ENCODE data around the gene C1orf87. TPM values are rescaled to one million over a fixed set of nuclear protein-coding genes. Genes with fewer than 3 reads are reported as not detected.
A peak's percentile ranks its signal among the peaks of the same experiment; 100 is the strongest.

Gene C1orf87
- total RNA-seq, 1 donor from 2014 or later, result not detected

GRCh38 chr1:60008500-60008899 is 65.1 kb downstream of the C1orf87 start:
- intact Hi-C loops (cut with DNase I), result no loop called here
- ATAC-seq, result no peak

GRCh38 chr1:60000625-60001024 is 72.9 kb downstream of the C1orf87 start:
- intact Hi-C loops (cut with DNase I), result no loop called here
- ATAC-seq (no peak), DNase-seq (ENCODE audit: missing footprints) (no peak)

More at GRCh38 chr1:60008500-60008899, 65.1 kb downstream of the C1orf87 start:
- no peak for DNase-seq (ENCODE audit: missing footprints)

GRCh38 chr1:59999746-60000145 is 73.8 kb downstream of the C1orf87 start:
- DNase-seq (ENCODE audit: missing footprints), result no peak
- ATAC-seq, result no peak
- intact Hi-C loops (cut with DNase I), result no loop called here

- no peak for DNase-seq (ENCODE audit: missing footprints)
- intact Hi-C loops (cut with DNase I), result no loop called here
- ATAC-seq, result no peak
These were observed 74.6 kb downstream of the C1orf87 start for GRCh38 chr1:59999006-59999405.

- no peak for DNase-seq (ENCODE audit: missing footprints)
- ATAC-seq, result no peak
- intact Hi-C loops (cut with DNase I), result no loop called here
These were observed 76.0 kb downstream of the C1orf87 start for GRCh38 chr1:59997479-59998115.

- ATAC-seq (peak; percentile 83), DNase-seq (ENCODE audit: missing footprints) (no peak)
- intact Hi-C loops (cut with DNase I), result no loop called here
These were observed 79.0 kb downstream of the C1orf87 start for GRCh38 chr1:59994302-59995198.

- intact Hi-C loops (cut with DNase I), result no loop called here
- no peak for DNase-seq (ENCODE audit: missing footprints)
These were observed 81.3 kb downstream of the C1orf87 start for GRCh38 chr1:59992040-59992820.

GRCh38 chr1:59990470-59990869 is 83.1 kb downstream of the C1orf87 start:
- ATAC-seq (no peak), DNase-seq (ENCODE audit: missing footprints) (no peak)
- intact Hi-C loops (cut with DNase I), result no loop called here

More at GRCh38 chr1:59992040-59992820, 81.3 kb downstream of the C1orf87 start:
- no peak for ATAC-seq

- no peak for ATAC-seq
- intact Hi-C loops (cut with DNase I), result no loop called here
- DNase-seq (ENCODE audit: missing footprints), result no peak
These were observed 86.9 kb downstream of the C1orf87 start for GRCh38 chr1:59986516-59987310.

GRCh38 chr1:59985911-59986515 is 87.6 kb downstream of the C1orf87 start:
- no peak for ATAC-seq
- DNase-seq (ENCODE audit: missing footprints), result no peak
- intact Hi-C loops (cut with DNase I), result no loop called here

- no peak for DNase-seq (ENCODE audit: missing footprints)
- ATAC-seq, result no peak
- intact Hi-C loops (cut with DNase I), result loop anchor here (5.0 kb wide), 2 partner anchors 783 to 1873 kb away; no protein-coding TSS in a partner anchor
These were observed 93.9 kb downstream of the C1orf87 start for GRCh38 chr1:59979666-59980065.

GRCh38 chr1:59978511-59978910 is 95.1 kb downstream of the C1orf87 start:
- DNase-seq (ENCODE audit: missing footprints) (no peak), ATAC-seq (no peak)
- intact Hi-C loops (cut with DNase I), result loop anchor here (5.0 kb wide), 2 partner anchors 784 to 1874 kb away; no protein-coding TSS in a partner anchor

- intact Hi-C loops (cut with DNase I), result loop anchor here (5.0 kb wide), 2 partner anchors 784 to 1874 kb away; no protein-coding TSS in a partner anchor
- ATAC-seq (no peak), DNase-seq (ENCODE audit: missing footprints) (no peak)
These were observed 95.5 kb downstream of the C1orf87 start for GRCh38 chr1:59978026-59978425.

- ATAC-seq, result no peak
- DNase-seq (ENCODE audit: missing footprints), result no peak
- intact Hi-C loops (cut with DNase I), result loop anchor here (5.0 kb wide), 2 partner anchors 785 to 1875 kb away; no protein-coding TSS in a partner anchor
These were observed 96.5 kb downstream of the C1orf87 start for GRCh38 chr1:59977075-59977410.

GRCh38 chr1:59976194-59977074 is 97.1 kb downstream of the C1orf87 start:
- ATAC-seq (peak; percentile 60), DNase-seq (ENCODE audit: missing footprints) (no peak)
- intact Hi-C loops (cut with DNase I), result loop anchor here (5.0 kb wide), 2 partner anchors 786 to 1876 kb away; no protein-coding TSS in a partner anchor

- DNase-seq (ENCODE audit: missing footprints) (no peak), ATAC-seq (no peak)
- intact Hi-C loops (cut with DNase I), result loop anchor here (5.0 kb wide), 1 partner anchor 1069 kb away; no protein-coding TSS in a partner anchor
These were observed 99.9 kb downstream of the C1orf87 start for GRCh38 chr1:59973719-59974118.
